Measurements from ENCODE around the gene SEMA3A. TPM values are rescaled to one million over a fixed set of nuclear protein-coding genes. Genes with fewer than 3 reads are reported as not detected.

The SEMA3A gene
- total and polyA plus RNA-seq, 2 of the 13 experiments (the other 11 are each of a cell fraction or from before 2014, with no cell fraction given) = 0.29 to 1.2 TPM

DNA sequence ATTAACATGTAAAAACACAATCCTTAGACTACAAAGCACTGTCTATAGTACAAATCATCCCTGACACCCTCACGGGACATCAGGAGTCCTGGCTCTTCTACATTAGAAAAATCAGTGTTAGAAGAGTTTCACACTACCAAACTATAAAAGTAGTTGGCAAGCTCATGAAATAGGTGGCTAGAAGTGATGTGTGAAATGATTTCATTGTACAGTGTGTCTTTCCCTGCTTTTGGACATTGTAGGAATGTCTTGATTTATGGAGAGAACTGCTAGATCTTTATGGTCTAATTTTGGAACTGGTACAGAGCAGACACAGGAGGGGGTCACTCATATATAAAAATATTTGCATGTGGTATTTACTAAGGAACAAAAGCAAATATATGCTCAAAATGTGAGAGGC lies 33.2 kb downstream of the SEMA3A start:
- in situ Hi-C loops (cut with HindIII; ENCODE audit: extremely low pct_ligation_motif_present, low pct_unique_long_range_greater_than_20kb) (no loop called here), intact Hi-C loops (cut with micrococcal nuclease; ENCODE audit: unreplicated experiment) (no loop called here)
- Histone ChIP-seq H3K4me2 (ENCODE audit: low read depth, low read length) (no peak overlapping the region), H3K36me3 (replicated peaks in 1 of 2; ENCODE audit: control insufficient read depth in 1 of 2, insufficient read depth in 2 of 2, low read length in 2 of 2) (no peaks in the 10 kb centered on the region), H3K79me2 (ENCODE audit: insufficient read depth, low read length) (no peaks in the 10 kb centered on the region), H3K27me3 (ENCODE audit: control insufficient read depth in 1 of 2, insufficient read depth in 2 of 2, low read length in 2 of 2) (no peaks in the 10 kb centered on the region), H4K20me1 (ENCODE audit: insufficient read depth, low read length) (no peaks in the 10 kb centered on the region), H3K4me3 (replicated peaks in 1 of 3; ENCODE audit: insufficient read depth in 1 of 3, low read depth in 2 of 3, low read length in 3 of 3) (no peak overlapping the region), H3K9ac (ENCODE audit: insufficient read depth, low read depth, low read length) (no peak overlapping the region), H3K9me3 (ENCODE audit: low read length) (no peaks in the 10 kb centered on the region), H2AFZ (ENCODE audit: low read length) (no peak overlapping the region), H3K4me1 (ENCODE audit: insufficient read depth, low read length) (no peaks in the 10 kb centered on the region), H3K27ac (ENCODE audit: extremely low read length, insufficient read depth, low read length) (no peak overlapping the region)
- WGBS (ENCODE audit: low lambda C conversion rate) = 56% methylated on average over 1 of the region's 1 CpG
- DNase-seq (ENCODE audit: low spot score) = no peak
- no peak for FAIRE-seq
- POLR2A ChIA-PET = no interaction called here
- no TSS peak for BruUV-seq (replicated peaks)
- CTCF ChIA-PET (ENCODE audit: low intra/inter-chr PET ratio, low total read pairs) = no interaction called here
- ATAC-seq = no peak
- TF ChIP-seq, protein P1, sequence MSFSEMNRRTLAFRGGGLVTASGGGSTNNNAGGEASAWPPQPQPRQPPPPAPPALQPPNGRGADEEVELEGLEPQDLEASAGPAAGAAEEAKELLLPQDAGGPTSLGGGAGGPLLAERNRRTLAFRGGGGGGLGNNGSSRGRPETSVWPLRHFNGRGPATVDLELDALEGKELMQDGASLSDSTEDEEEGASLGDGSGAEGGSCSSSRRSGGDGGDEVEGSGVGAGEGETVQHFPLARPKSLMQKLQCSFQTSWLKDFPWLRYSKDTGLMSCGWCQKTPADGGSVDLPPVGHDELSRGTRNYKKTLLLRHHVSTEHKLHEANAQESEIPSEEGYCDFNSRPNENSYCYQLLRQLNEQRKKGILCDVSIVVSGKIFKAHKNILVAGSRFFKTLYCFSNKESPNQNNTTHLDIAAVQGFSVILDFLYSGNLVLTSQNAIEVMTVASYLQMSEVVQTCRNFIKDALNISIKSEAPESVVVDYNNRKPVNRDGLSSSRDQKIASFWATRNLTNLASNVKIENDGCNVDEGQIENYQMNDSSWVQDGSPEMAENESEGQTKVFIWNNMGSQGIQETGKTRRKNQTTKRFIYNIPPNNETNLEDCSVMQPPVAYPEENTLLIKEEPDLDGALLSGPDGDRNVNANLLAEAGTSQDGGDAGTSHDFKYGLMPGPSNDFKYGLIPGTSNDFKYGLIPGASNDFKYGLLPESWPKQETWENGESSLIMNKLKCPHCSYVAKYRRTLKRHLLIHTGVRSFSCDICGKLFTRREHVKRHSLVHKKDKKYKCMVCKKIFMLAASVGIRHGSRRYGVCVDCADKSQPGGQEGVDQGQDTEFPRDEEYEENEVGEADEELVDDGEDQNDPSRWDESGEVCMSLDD (CRISPR knock-in tag; IDR thresholded peaks at IDR 0.05; ENCODE audit: borderline replicate concordance) = no peak
- TF ChIP-seq SP5 (CRISPR knock-in tag; IDR thresholded peaks at IDR 0.05; ENCODE audit: borderline replicate concordance, low read depth) = no peak
- TF ChIP-seq PAX8 (CRISPR knock-in tag; IDR thresholded peaks at IDR 0.05; ENCODE audit: borderline replicate concordance) = no peak
- TF ChIP-seq TARDBP (CRISPR knock-in tag; IDR thresholded peaks at IDR 0.05) = no peak
- no peak for TF ChIP-seq HIVEP1 (CRISPR knock-in tag; IDR thresholded peaks at IDR 0.05)
- TF ChIP-seq, protein P2, sequence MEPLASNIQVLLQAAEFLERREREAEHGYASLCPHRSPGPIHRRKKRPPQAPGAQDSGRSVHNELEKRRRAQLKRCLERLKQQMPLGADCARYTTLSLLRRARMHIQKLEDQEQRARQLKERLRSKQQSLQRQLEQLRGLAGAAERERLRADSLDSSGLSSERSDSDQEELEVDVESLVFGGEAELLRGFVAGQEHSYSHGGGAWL (CRISPR knock-in tag; IDR thresholded peaks at IDR 0.05) = no peak
- TF ChIP-seq, protein P3, sequence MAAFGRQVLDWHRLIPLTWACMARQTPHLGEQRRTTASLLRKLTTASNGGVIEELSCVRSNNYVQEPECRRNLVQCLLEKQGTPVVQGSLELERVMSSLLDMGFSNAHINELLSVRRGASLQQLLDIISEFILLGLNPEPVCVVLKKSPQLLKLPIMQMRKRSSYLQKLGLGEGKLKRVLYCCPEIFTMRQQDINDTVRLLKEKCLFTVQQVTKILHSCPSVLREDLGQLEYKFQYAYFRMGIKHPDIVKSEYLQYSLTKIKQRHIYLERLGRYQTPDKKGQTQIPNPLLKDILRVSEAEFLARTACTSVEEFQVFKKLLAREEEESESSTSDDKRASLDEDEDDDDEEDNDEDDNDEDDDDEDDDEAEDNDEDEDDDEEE (CRISPR knock-in tag; IDR thresholded peaks at IDR 0.05) = no peak
- no peak for TF ChIP-seq EHMT2 (IDR thresholded peaks at IDR 0.05; ENCODE audit: borderline replicate concordance, low read depth, low read length)
- TF ChIP-seq ZNF749 (CRISPR knock-in tag; IDR thresholded peaks at IDR 0.05; ENCODE audit: borderline replicate concordance) = no peak
- TF ChIP-seq, protein P4, sequence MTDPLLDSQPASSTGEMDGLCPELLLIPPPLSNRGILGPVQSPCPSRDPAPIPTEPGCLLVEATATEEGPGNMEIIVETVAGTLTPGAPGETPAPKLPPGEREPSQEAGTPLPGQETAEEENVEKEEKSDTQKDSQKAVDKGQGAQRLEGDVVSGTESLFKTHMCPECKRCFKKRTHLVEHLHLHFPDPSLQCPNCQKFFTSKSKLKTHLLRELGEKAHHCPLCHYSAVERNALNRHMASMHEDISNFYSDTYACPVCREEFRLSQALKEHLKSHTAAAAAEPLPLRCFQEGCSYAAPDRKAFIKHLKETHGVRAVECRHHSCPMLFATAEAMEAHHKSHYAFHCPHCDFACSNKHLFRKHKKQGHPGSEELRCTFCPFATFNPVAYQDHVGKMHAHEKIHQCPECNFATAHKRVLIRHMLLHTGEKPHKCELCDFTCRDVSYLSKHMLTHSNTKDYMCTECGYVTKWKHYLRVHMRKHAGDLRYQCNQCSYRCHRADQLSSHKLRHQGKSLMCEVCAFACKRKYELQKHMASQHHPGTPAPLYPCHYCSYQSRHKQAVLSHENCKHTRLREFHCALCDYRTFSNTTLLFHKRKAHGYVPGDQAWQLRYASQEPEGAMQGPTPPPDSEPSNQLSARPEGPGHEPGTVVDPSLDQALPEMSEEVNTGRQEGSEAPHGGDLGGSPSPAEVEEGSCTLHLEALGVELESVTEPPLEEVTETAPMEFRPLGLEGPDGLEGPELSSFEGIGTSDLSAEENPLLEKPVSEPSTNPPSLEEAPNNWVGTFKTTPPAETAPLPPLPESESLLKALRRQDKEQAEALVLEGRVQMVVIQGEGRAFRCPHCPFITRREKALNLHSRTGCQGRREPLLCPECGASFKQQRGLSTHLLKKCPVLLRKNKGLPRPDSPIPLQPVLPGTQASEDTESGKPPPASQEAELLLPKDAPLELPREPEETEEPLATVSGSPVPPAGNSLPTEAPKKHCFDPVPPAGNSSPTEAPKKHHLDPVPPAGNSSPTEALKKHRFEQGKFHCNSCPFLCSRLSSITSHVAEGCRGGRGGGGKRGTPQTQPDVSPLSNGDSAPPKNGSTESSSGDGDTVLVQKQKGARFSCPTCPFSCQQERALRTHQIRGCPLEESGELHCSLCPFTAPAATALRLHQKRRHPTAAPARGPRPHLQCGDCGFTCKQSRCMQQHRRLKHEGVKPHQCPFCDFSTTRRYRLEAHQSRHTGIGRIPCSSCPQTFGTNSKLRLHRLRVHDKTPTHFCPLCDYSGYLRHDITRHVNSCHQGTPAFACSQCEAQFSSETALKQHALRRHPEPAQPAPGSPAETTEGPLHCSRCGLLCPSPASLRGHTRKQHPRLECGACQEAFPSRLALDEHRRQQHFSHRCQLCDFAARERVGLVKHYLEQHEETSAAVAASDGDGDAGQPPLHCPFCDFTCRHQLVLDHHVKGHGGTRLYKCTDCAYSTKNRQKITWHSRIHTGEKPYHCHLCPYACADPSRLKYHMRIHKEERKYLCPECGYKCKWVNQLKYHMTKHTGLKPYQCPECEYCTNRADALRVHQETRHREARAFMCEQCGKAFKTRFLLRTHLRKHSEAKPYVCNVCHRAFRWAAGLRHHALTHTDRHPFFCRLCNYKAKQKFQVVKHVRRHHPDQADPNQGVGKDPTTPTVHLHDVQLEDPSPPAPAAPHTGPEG (CRISPR knock-in tag; IDR thresholded peaks at IDR 0.05) = no peak
- TF ChIP-seq, protein P5, sequence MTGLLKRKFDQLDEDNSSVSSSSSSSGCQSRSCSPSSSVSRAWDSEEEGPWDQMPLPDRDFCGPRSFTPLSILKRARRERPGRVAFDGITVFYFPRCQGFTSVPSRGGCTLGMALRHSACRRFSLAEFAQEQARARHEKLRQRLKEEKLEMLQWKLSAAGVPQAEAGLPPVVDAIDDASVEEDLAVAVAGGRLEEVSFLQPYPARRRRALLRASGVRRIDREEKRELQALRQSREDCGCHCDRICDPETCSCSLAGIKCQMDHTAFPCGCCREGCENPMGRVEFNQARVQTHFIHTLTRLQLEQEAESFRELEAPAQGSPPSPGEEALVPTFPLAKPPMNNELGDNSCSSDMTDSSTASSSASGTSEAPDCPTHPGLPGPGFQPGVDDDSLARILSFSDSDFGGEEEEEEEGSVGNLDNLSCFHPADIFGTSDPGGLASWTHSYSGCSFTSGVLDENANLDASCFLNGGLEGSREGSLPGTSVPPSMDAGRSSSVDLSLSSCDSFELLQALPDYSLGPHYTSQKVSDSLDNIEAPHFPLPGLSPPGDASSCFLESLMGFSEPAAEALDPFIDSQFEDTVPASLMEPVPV (CRISPR knock-in tag; IDR thresholded peaks at IDR 0.05) = no peak
- no peak for TF ChIP-seq MED8 (CRISPR knock-in tag; IDR thresholded peaks at IDR 0.05; ENCODE audit: insufficient replicate concordance)
- no peak for TF ChIP-seq ZNF432 (CRISPR knock-in tag; IDR thresholded peaks at IDR 0.05; ENCODE audit: borderline replicate concordance)
